SK-N-SH (cell line): ENCODE results near the gene PGLYRP4. TPM values are rescaled to one million over a fixed set of nuclear protein-coding genes. Genes with fewer than 3 reads are reported as not detected.

Experiments
- CTCF ChIA-PET: fragments of 300-600, 350-600 bp; formaldehyde crosslinking; extraction: SDS; loops from one replicate; lab custom pipeline; 2021; lab: Yijun Ruan, JAX
- POLR2A ChIA-PET: fragments of 350-600 bp; sonication (Branson Sonifier 250); formaldehyde crosslinking; extraction: SDS; loops from one replicate; lab custom pipeline; 2020; ENCODE audit warnings: antibody characterized with exemption, inconsistent platforms; lab: Yijun Ruan, JAX
- DNase-seq: peaks from one replicate; pipeline ENCODE4 v3.0.0; 2012
- H2AFZ ChIP-seq: fragments of 200-600 bp; sonication (generic); 2 replicates; pipeline ENCODE4 v1.8.1; 2016; ENCODE audit warnings: antibody characterized with exemption, mild to moderate bottlenecking, low read depth
- H3F3A ChIP-seq: fragments of 200-600 bp; sonication (generic); replicated peaks from 2 replicates; pipeline ENCODE3; 2016; ENCODE audit warnings: antibody characterized with exemption, mild to moderate bottlenecking; ENCODE audit not compliant: insufficient read depth
- H3K27ac ChIP-seq, 2 experiments: fragments of 200-500 bp in 1 of 2; fragments of 200-600 bp in 1 of 2; sonication (Bioruptor generic) in 1 of 2; sonication (generic), shearing (Covaris generic) in 1 of 2; 2 replicates each; pipeline versions ENCODE4 v1.5.1 to v1.6.1; 2014 to 2016; ENCODE audit warnings: low read depth in 2 of 2, inconsistent platforms in 1 of 2, low read length in 1 of 2, mild to moderate bottlenecking in 1 of 2, mixed read lengths in 1 of 2
- H3K27me3 ChIP-seq: fragments of 200-600 bp; sonication (generic), shearing (Covaris generic); 2 replicates; pipeline ENCODE4 v1.6.1; 2016; ENCODE audit warnings: mixed run types; ENCODE audit not compliant: insufficient read depth
- H3K36me3 ChIP-seq, 2 experiments: fragments of 200-500 bp in 1 of 2; fragments of 200-600 bp in 1 of 2; sonication (Bioruptor generic) in 1 of 2; sonication (generic) in 1 of 2; replicated peaks in 1 of 2; 2 replicates each; pipeline versions ENCODE3 to v1.5.1; 2014 to 2016; ENCODE audit warnings: low read length in 1 of 2, mild to moderate bottlenecking in 1 of 2; ENCODE audit not compliant: insufficient read depth in 2 of 2, control insufficient read depth in 1 of 2
- H3K4me1 ChIP-seq, 2 experiments: fragments of 200-500 bp in 1 of 2; fragments of 200-600 bp in 1 of 2; sonication (Bioruptor generic) in 1 of 2; sonication (generic), shearing (Covaris generic) in 1 of 2; 2 replicates each; pipeline versions ENCODE4 v1.5.1 to v1.6.1; 2014 to 2016; ENCODE audit warnings: low read depth in 1 of 2, low read length in 1 of 2, mixed run types in 1 of 2; ENCODE audit not compliant: insufficient read depth in 2 of 2, control insufficient read depth in 1 of 2
- H3K4me2 ChIP-seq: fragments of 200-600 bp; sonication (generic), shearing (Covaris generic); 2 replicates; pipeline ENCODE4 v1.6.1; 2017; ENCODE audit warnings: mixed run types
- H3K4me3 ChIP-seq, 2 experiments: fragments of 200-500 bp in 1 of 2; fragments of 200-600 bp in 1 of 2; sonication (Bioruptor generic) in 1 of 2; sonication (generic), shearing (Covaris generic) in 1 of 2; 2 replicates each; pipeline versions ENCODE4 v1.5.1 to v1.8.1; 2014 to 2016; ENCODE audit warnings: low read depth in 2 of 2, inconsistent platforms in 1 of 2, low read length in 1 of 2, mild to moderate bottlenecking in 1 of 2, mixed read lengths in 1 of 2, moderate library complexity in 1 of 2
- H3K79me2 ChIP-seq: fragments of 200-600 bp; sonication (generic); 2 replicates; pipeline ENCODE4 v1.8.1; 2017; ENCODE audit warnings: mild to moderate bottlenecking; ENCODE audit not compliant: insufficient read depth
- H3K9ac ChIP-seq: fragments of 200-600 bp; sonication (generic); 2 replicates; pipeline ENCODE4 v1.6.1; 2017; ENCODE audit warnings: mixed run types
- H3K9me2 ChIP-seq: fragments of 200-600 bp; sonication (generic); 2 replicates; pipeline ENCODE4 v1.6.1; 2017; ENCODE audit warnings: mixed run types
- H3K9me3 ChIP-seq: fragments of 200-600 bp; sonication (generic); 2 replicates; pipeline ENCODE4 v1.6.1; 2017; ENCODE audit warnings: mixed run types, mild to moderate bottlenecking, moderate library complexity
- H4K20me1 ChIP-seq: fragments of 200-600 bp; sonication (generic); 2 replicates; pipeline ENCODE4 v1.6.1; 2017; ENCODE audit warnings: mild to moderate bottlenecking, mixed run types; ENCODE audit not compliant: insufficient read depth
- CHD2 ChIP-seq: fragments of 150-350 bp; IDR thresholded peaks from 2 replicates; pipeline ENCODE4 v1.6.1; 2018; ENCODE audit warnings: low read length; ENCODE audit not compliant: partially characterized antibody
- EP300 ChIP-seq, 2 experiments: IDR thresholded peaks; 2 replicates each; pipeline versions ENCODE4 v1.4.0 to v1.6.1; 2012; ENCODE audit warnings: borderline replicate concordance in 1 of 2, low read depth in 1 of 2, low read length in 1 of 2
- EZH2phosphoT487 ChIP-seq: fragments of 200-600 bp; sonication (generic); IDR thresholded peaks from 2 replicates; pipeline ENCODE4 v1.6.1; 2017; ENCODE audit warnings: low read depth, mixed run types, mild to moderate bottlenecking, antibody characterized with exemption, moderate library complexity, borderline replicate concordance
- FOSL2 ChIP-seq: IDR thresholded peaks from 2 replicates; pipeline ENCODE4 v1.4.0; 2012; ENCODE audit warnings: low read depth, mild to moderate bottlenecking, moderate library complexity, borderline replicate concordance
- FOXJ3 ChIP-seq: sonication (generic); formaldehyde crosslinking; IDR thresholded peaks from 2 replicates; pipeline ENCODE4 v1.5.1; 2020; ENCODE audit warnings: mild to moderate bottlenecking, missing genetic modification reagents
- FOXM1 ChIP-seq: IDR thresholded peaks from 2 replicates; pipeline ENCODE4 v1.4.0; 2012; ENCODE audit warnings: low read depth, mild to moderate bottlenecking
- GABPA ChIP-seq: IDR thresholded peaks from 2 replicates; pipeline ENCODE4 v1.4.0; 2012; ENCODE audit warnings: low read depth, mild to moderate bottlenecking
- IRF3 ChIP-seq: fragments of 150-350 bp; IDR thresholded peaks from 2 replicates; pipeline ENCODE4 v1.6.1; 2016; ENCODE audit warnings: mild to moderate bottlenecking, low read depth, low read length
- JUND ChIP-seq: IDR thresholded peaks from 2 replicates; pipeline ENCODE4 v1.4.0; 2012
- MAX ChIP-seq: IDR thresholded peaks from 2 replicates; pipeline ENCODE4 v1.4.0; 2012; ENCODE audit warnings: low read depth
- MEF2A ChIP-seq: IDR thresholded peaks from 2 replicates; pipeline ENCODE4 v1.4.0; 2012; ENCODE audit warnings: low read depth, borderline replicate concordance
- MXI1 ChIP-seq: IDR thresholded peaks from 2 replicates; pipeline ENCODE4 v1.6.1; 2012; ENCODE audit warnings: mild to moderate bottlenecking, low read depth, low read length, improper control_type of control experiment
- NFIC ChIP-seq: IDR thresholded peaks from 2 replicates; pipeline ENCODE4 v1.4.0; 2012; ENCODE audit warnings: borderline replicate concordance
- NRF1 ChIP-seq: IDR thresholded peaks from 2 replicates; pipeline ENCODE4 v1.6.1; 2012; ENCODE audit warnings: low read depth, mild to moderate bottlenecking, low read length
- RAD21 ChIP-seq: IDR thresholded peaks from 2 replicates; pipeline ENCODE4 v1.6.1; 2012; ENCODE audit warnings: mild to moderate bottlenecking, low read length
- SMC3 ChIP-seq: IDR thresholded peaks from 2 replicates; pipeline ENCODE4 v1.6.1; 2012; ENCODE audit warnings: low read depth, low read length, improper control_type of control experiment
- TAF1 ChIP-seq: IDR thresholded peaks from 2 replicates; pipeline ENCODE4 v1.6.1; 2012; ENCODE audit warnings: low read depth, mild to moderate bottlenecking, low read length, moderate library complexity, borderline replicate concordance
- USF2 ChIP-seq: fragments of 150-350 bp; IDR thresholded peaks from 2 replicates; pipeline ENCODE4 v1.6.1; 2017; ENCODE audit warnings: antibody characterized with exemption, low read length, low read depth, borderline replicate concordance
- YY1 ChIP-seq: IDR thresholded peaks from 2 replicates; pipeline ENCODE4 v1.4.0; 2012; ENCODE audit warnings: low read depth, mild to moderate bottlenecking
- WGBS: methylation state at CpG from one replicate; pipeline ENCODE4 v1.1.6; 2017; ENCODE audit warnings: low lambda C conversion rate; 5-methylcytosine and 5-hydroxymethylcytosine counted together
- polyA plus RNA-seq, 3 experiments: library from polyadenylated mRNA; depleted of rRNA; stranded (reverse); fragments of >200 nt; gene quantifications; 2 replicates each; pipeline ENCODE4 v1.2.3, GENCODE V29; 2012
- TF ChIP-seq, protein P1 (sequence below): IDR thresholded peaks from 2 replicates; pipeline ENCODE4 v1.4.0; 2012; ENCODE audit warnings: low read depth, borderline replicate concordance
- TF ChIP-seq, protein P2 (sequence below): IDR thresholded peaks from 2 replicates; pipeline ENCODE4; 2012

PGLYRP4 gene
- polyA plus RNA-seq, 1 of the 3 experiments (the other 2 are of a cell fraction): not detected

DNA sequence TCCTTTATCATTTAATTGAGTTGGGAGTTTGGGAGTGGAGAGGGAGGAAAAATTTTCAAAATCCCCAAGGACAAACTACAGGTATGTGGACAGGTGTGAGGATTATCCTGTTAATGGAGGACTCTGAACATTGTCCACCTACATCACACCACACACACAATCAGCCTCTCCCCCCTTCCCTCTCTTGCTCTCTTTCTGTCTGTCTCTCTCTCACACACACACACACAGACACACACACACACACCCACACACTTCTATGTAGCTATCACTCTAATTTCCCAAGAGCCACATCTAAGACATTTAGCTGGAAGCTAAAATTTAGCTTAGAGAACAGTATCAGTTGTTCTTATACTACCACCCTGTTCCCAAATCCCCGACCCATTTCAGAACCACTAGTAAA is 40.8 kb upstream of the PGLYRP4 start:
- Histone ChIP-seq H4K20me1 (no peaks in the 10 kb centered on the region), H3K27me3 (peaks cover 15% of the 10 kb centered on the region), H3K9ac (no peak overlapping the region), H3K4me2 (no peak overlapping the region), H3K4me3 (no peak overlapping the region), H3K9me2 (no peaks in the 10 kb centered on the region), H3K4me1 (no peaks in the 10 kb centered on the region), H3K27ac (no peak overlapping the region), H3K79me2 (no peaks in the 10 kb centered on the region), H3K9me3 (no peaks in the 10 kb centered on the region), H3F3A (no peaks in the 10 kb centered on the region), H2AFZ (no peak overlapping the region), H3K36me3 (no peaks in the 10 kb centered on the region)
- no peak for TF ChIP-seq MAX
- no peak for TF ChIP-seq RAD21
- TF ChIP-seq IRF3: no peak
- no peak for TF ChIP-seq FOXM1
- TF ChIP-seq, protein P1, sequence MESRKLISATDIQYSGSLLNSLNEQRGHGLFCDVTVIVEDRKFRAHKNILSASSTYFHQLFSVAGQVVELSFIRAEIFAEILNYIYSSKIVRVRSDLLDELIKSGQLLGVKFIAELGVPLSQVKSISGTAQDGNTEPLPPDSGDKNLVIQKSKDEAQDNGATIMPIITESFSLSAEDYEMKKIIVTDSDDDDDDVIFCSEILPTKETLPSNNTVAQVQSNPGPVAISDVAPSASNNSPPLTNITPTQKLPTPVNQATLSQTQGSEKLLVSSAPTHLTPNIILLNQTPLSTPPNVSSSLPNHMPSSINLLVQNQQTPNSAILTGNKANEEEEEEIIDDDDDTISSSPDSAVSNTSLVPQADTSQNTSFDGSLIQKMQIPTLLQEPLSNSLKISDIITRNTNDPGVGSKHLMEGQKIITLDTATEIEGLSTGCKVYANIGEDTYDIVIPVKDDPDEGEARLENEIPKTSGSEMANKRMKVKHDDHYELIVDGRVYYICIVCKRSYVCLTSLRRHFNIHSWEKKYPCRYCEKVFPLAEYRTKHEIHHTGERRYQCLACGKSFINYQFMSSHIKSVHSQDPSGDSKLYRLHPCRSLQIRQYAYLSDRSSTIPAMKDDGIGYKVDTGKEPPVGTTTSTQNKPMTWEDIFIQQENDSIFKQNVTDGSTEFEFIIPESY: no peak
- no peak for TF ChIP-seq FOSL2
- TF ChIP-seq EP300 (IDR thresholded peaks at IDR 0.05; ENCODE audit: borderline replicate concordance in 1 of 2, low read depth in 1 of 2, low read length in 1 of 2): no peak
- no peak for TF ChIP-seq MXI1
- no peak for TF ChIP-seq MEF2A
- TF ChIP-seq EZH2phosphoT487: no peak
- TF ChIP-seq FOXJ3: no peak
- TF ChIP-seq SMC3: no peak
- TF ChIP-seq NRF1: no peak
- CTCF ChIA-PET: interaction anchor here (1.8 kb wide), 1 partner anchor 106 kb away, joined by 6 read pairs; no protein-coding TSS in a partner anchor
- no peak for DNase-seq
- WGBS: 0% methylated on average over 1 of the region's 1 CpG
- POLR2A ChIA-PET: no interaction called here

GRCh38 chr1:153387785-153388184 is 39.1 kb upstream of the PGLYRP4 start:
- H3K9me2 ChIP-seq: no peaks in the 10 kb centered on the region
- POLR2A ChIA-PET: no interaction called here
- H3K27me3 ChIP-seq: peaks cover 14% of the 10 kb centered on the region
- no peaks in the 10 kb centered on the region for H3K36me3 ChIP-seq
- H3K9me3 ChIP-seq: no peaks in the 10 kb centered on the region
- H2AFZ ChIP-seq: no peak overlapping the region
- H3K79me2 ChIP-seq: no peaks in the 10 kb centered on the region
- no peaks in the 10 kb centered on the region for H4K20me1 ChIP-seq
- DNase-seq: no peak
- no peaks in the 10 kb centered on the region for H3F3A ChIP-seq
- no peak overlapping the region for H3K9ac ChIP-seq
- H3K4me1 ChIP-seq: no peaks in the 10 kb centered on the region
- no peak overlapping the region for H3K4me2 ChIP-seq
- H3K4me3 ChIP-seq: no peak overlapping the region
- H3K27ac ChIP-seq: no peak overlapping the region
- WGBS: 0% methylated on average over 3 of the region's 4 CpGs
- CTCF ChIA-PET: interaction anchor here (0.9 kb wide), 1 partner anchor 107 kb away, joined by 3 read pairs; no protein-coding TSS in a partner anchor
- TF ChIP-seq IRF3 (no peak), USF2 (no peak), MEF2A (no peak), CHD2 (no peak), GABPA (no peak), YY1 (no peak), RAD21 (no peak), MAX (no peak), TAF1 (no peak), EP300 (IDR thresholded peaks at IDR 0.05; ENCODE audit: borderline replicate concordance in 1 of 2, low read depth in 1 of 2, low read length in 1 of 2) (no peak), JUND (no peak), SMC3 (no peak), FOXJ3 (no peak), NFIC (no peak)
- TF ChIP-seq, protein P2, sequence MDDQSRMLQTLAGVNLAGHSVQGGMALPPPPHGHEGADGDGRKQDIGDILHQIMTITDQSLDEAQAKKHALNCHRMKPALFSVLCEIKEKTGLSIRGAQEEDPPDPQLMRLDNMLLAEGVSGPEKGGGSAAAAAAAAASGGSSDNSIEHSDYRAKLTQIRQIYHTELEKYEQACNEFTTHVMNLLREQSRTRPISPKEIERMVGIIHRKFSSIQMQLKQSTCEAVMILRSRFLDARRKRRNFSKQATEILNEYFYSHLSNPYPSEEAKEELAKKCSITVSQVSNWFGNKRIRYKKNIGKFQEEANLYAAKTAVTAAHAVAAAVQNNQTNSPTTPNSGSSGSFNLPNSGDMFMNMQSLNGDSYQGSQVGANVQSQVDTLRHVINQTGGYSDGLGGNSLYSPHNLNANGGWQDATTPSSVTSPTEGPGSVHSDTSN: no peak
